ENCODE results near the gene NETO2. TPM values are rescaled to one million over a fixed set of nuclear protein-coding genes. Genes with fewer than 3 reads are reported as not detected.
A peak's percentile ranks its signal among the peaks of the same experiment; 100 is the strongest.

Gene NETO2
- total and polyA plus RNA-seq, 9 of the 15 experiments (the other 6 are each of a cell fraction or from before 2014, with no cell fraction given): 4.1 to 37.0 (median 22.2) TPM

- TF ChIP-seq RBFOX2 (IDR thresholded peaks at IDR 0.05; ENCODE audit: low read depth, low read length): peak; percentile 58; the same call in 1 of the 2 replicates
- TF ChIP-seq HNRNPL (IDR thresholded peaks at IDR 0.05; ENCODE audit: low read depth, low read length): no peak
- TF ChIP-seq PKNOX1 (IDR thresholded peaks at IDR 0.05): 0 out of 2 replicates have a peak, but pooled peaks have one; percentile 17
- peak; percentile 99 for TF ChIP-seq RB1 (IDR thresholded peaks at IDR 0.05; ENCODE audit: low read depth)
- no peak for TF ChIP-seq XRCC4 (IDR thresholded peaks at IDR 0.05; ENCODE audit: extremely low read depth, insufficient read depth, insufficient read length)
- TF ChIP-seq BRD9 (IDR thresholded peaks at IDR 0.05; ENCODE audit: low read depth, partially characterized antibody): no peak
- TF ChIP-seq ELF2 (CRISPR knock-in tag; IDR thresholded peaks at IDR 0.05): 0 out of 2 replicates have a peak, but pooled peaks have one; percentile 61
- no peak for TF ChIP-seq SFPQ (IDR thresholded peaks at IDR 0.05; ENCODE audit: low read depth, low read length)
- TF ChIP-seq SP1 (CRISPR knock-in tag; IDR thresholded peaks at IDR 0.05): peak; percentile 77
- TF ChIP-seq EP400 (IDR thresholded peaks at IDR 0.05): peak; percentile 31; the same call in 1 of the 2 replicates
- TF ChIP-seq MAZ (CRISPR knock-in tag; conservative IDR thresholded peaks at IDR 0.05 in 1 of 2, IDR thresholded peaks at IDR 0.05 in 1 of 2): peak; percentile 99
- TF ChIP-seq TCF15 (CRISPR knock-in tag; IDR thresholded peaks at IDR 0.05): no peak
- peak; percentile 64 for TF ChIP-seq SOX6 (IDR thresholded peaks at IDR 0.05)
- TF ChIP-seq PCBP1 (IDR thresholded peaks at IDR 0.05; ENCODE audit: low read depth, low read length, poor library complexity, severe bottlenecking): peak; percentile 28
- 0 out of 2 replicates have a peak, but pooled peaks have one; percentile 69 for TF ChIP-seq ZNF282 (CRISPR knock-in tag; IDR thresholded peaks at IDR 0.05)
- peak in 1 of 2 experiments; percentile 65; a peak in 2 of 3 replicates for TF ChIP-seq CBX3 (IDR thresholded peaks at IDR 0.05; ENCODE audit: borderline replicate concordance in 1 of 2, low read length in 2 of 2)
- no peak for TF ChIP-seq PYGO2 (tag; IDR thresholded peaks at IDR 0.05)
- peak; percentile 80 for TF ChIP-seq GATAD2A (IDR thresholded peaks at IDR 0.05)
- TF ChIP-seq ZBTB1 (CRISPR knock-in tag; IDR thresholded peaks at IDR 0.05; ENCODE audit: borderline replicate concordance, low read depth): no peak
- TF ChIP-seq ETS2 (tag; IDR thresholded peaks at IDR 0.05; ENCODE audit: borderline replicate concordance, poor library complexity, severe bottlenecking): no peak
- no peak for TF ChIP-seq ID3 (CRISPR knock-in tag; IDR thresholded peaks at IDR 0.05)
- TF ChIP-seq ID3 (tag; IDR thresholded peaks at IDR 0.05): peak; percentile 38; the same call in 1 of the 2 replicates
- peak; percentile 56 for TF ChIP-seq NCOA4 (IDR thresholded peaks at IDR 0.05; ENCODE audit: partially characterized antibody)
These were observed 105.8 kb downstream of the NETO2 start (continued) for GRCh38 chr16:47037746-47038458.
